ENCODE results near the gene PPP1R1B.

DNA sequence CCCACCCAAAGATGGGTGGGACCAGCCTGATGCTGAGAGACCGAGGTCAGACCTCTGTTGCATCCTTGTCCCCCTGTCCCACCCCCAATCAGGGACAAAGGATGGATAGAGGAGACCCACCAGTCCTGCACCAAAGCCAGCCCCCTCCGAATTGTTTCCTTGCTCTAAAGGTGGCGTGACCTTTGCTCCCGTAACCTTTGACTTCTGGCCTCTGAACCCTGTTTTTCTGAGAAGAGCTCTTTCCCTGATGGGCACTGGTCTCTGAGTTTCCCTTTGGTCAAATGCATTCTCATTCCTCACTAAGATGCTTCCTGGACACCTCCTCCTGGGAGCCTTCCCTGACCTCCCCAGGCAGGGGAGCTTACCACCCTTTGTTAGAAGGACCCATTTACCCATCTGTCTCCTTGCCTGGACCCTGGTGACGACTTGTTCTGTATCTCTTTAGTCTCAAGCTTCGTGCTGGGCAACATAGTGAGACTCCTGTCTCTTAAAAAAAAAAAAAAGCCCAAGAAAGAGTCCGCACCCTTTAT lies 13.8 kb upstream of the PPP1R1B start:
- TF ChIP-seq, protein P1, sequence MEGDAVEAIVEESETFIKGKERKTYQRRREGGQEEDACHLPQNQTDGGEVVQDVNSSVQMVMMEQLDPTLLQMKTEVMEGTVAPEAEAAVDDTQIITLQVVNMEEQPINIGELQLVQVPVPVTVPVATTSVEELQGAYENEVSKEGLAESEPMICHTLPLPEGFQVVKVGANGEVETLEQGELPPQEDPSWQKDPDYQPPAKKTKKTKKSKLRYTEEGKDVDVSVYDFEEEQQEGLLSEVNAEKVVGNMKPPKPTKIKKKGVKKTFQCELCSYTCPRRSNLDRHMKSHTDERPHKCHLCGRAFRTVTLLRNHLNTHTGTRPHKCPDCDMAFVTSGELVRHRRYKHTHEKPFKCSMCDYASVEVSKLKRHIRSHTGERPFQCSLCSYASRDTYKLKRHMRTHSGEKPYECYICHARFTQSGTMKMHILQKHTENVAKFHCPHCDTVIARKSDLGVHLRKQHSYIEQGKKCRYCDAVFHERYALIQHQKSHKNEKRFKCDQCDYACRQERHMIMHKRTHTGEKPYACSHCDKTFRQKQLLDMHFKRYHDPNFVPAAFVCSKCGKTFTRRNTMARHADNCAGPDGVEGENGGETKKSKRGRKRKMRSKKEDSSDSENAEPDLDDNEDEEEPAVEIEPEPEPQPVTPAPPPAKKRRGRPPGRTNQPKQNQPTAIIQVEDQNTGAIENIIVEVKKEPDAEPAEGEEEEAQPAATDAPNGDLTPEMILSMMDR (IDR thresholded peaks at IDR 0.05 in 2 of 3, conservative IDR thresholded peaks at IDR 0.05 in 1 of 3; ENCODE audit: insufficient read depth in 2 of 3, low read depth in 1 of 3, low read length in 3 of 3): no peak
- no peak for TF ChIP-seq RAD21 (CRISPR knock-in tag; conservative IDR thresholded peaks at IDR 0.05 in 1 of 2, IDR thresholded peaks at IDR 0.05 in 1 of 2)
- TF ChIP-seq DACH1 (IDR thresholded peaks at IDR 0.05; ENCODE audit: partially characterized antibody): no peak
- TF ChIP-seq FOXA1 (IDR thresholded peaks at IDR 0.05; ENCODE audit: borderline replicate concordance): no peak
- TF ChIP-seq, protein P2, sequence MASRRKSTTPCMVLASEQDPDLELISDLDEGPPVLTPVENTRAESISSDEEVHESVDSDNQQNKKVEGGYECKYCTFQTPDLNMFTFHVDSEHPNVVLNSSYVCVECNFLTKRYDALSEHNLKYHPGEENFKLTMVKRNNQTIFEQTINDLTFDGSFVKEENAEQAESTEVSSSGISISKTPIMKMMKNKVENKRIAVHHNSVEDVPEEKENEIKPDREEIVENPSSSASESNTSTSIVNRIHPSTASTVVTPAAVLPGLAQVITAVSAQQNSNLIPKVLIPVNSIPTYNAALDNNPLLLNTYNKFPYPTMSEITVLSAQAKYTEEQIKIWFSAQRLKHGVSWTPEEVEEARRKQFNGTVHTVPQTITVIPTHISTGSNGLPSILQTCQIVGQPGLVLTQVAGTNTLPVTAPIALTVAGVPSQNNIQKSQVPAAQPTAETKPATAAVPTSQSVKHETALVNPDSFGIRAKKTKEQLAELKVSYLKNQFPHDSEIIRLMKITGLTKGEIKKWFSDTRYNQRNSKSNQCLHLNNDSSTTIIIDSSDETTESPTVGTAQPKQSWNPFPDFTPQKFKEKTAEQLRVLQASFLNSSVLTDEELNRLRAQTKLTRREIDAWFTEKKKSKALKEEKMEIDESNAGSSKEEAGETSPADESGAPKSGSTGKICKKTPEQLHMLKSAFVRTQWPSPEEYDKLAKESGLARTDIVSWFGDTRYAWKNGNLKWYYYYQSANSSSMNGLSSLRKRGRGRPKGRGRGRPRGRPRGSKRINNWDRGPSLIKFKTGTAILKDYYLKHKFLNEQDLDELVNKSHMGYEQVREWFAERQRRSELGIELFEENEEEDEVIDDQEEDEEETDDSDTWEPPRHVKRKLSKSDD (conservative IDR thresholded peaks at IDR 0.05; ENCODE audit: low read length): no peak
- no peak for TF ChIP-seq POLR3A (IDR thresholded peaks at IDR 0.05; ENCODE audit: borderline replicate concordance, extremely low read depth, insufficient read depth, insufficient read length)
- TF ChIP-seq, protein P3, sequence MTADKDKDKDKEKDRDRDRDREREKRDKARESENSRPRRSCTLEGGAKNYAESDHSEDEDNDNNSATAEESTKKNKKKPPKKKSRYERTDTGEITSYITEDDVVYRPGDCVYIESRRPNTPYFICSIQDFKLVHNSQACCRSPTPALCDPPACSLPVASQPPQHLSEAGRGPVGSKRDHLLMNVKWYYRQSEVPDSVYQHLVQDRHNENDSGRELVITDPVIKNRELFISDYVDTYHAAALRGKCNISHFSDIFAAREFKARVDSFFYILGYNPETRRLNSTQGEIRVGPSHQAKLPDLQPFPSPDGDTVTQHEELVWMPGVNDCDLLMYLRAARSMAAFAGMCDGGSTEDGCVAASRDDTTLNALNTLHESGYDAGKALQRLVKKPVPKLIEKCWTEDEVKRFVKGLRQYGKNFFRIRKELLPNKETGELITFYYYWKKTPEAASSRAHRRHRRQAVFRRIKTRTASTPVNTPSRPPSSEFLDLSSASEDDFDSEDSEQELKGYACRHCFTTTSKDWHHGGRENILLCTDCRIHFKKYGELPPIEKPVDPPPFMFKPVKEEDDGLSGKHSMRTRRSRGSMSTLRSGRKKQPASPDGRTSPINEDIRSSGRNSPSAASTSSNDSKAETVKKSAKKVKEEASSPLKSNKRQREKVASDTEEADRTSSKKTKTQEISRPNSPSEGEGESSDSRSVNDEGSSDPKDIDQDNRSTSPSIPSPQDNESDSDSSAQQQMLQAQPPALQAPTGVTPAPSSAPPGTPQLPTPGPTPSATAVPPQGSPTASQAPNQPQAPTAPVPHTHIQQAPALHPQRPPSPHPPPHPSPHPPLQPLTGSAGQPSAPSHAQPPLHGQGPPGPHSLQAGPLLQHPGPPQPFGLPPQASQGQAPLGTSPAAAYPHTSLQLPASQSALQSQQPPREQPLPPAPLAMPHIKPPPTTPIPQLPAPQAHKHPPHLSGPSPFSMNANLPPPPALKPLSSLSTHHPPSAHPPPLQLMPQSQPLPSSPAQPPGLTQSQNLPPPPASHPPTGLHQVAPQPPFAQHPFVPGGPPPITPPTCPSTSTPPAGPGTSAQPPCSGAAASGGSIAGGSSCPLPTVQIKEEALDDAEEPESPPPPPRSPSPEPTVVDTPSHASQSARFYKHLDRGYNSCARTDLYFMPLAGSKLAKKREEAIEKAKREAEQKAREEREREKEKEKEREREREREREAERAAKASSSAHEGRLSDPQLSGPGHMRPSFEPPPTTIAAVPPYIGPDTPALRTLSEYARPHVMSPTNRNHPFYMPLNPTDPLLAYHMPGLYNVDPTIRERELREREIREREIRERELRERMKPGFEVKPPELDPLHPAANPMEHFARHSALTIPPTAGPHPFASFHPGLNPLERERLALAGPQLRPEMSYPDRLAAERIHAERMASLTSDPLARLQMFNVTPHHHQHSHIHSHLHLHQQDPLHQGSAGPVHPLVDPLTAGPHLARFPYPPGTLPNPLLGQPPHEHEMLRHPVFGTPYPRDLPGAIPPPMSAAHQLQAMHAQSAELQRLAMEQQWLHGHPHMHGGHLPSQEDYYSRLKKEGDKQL (CRISPR knock-in tag; IDR thresholded peaks at IDR 0.05; ENCODE audit: borderline replicate concordance): no peak
- no peak for TF ChIP-seq HDGF (IDR thresholded peaks at IDR 0.05)
- TF ChIP-seq EP300 (IDR thresholded peaks at IDR 0.05; ENCODE audit: low read length): no peak
- TF ChIP-seq, protein P4, sequence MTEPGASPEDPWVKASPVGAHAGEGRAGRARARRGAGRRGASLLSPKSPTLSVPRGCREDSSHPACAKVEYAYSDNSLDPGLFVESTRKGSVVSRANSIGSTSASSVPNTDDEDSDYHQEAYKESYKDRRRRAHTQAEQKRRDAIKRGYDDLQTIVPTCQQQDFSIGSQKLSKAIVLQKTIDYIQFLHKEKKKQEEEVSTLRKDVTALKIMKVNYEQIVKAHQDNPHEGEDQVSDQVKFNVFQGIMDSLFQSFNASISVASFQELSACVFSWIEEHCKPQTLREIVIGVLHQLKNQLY (CRISPR knock-in tag; conservative IDR thresholded peaks at IDR 0.05): no peak
- no peak for TF ChIP-seq SIX5 (IDR thresholded peaks at IDR 0.05; ENCODE audit: borderline replicate concordance in 1 of 2, insufficient read depth in 1 of 2, low read depth in 1 of 2, low read length in 2 of 2)
- no peak for TF ChIP-seq MYC (IDR thresholded peaks at IDR 0.05; ENCODE audit: low read depth, low read length)
- no peak for TF ChIP-seq MYC (CRISPR knock-in tag; IDR thresholded peaks at IDR 0.05; ENCODE audit: borderline replicate concordance, low read depth)
- TF ChIP-seq EZH2 (IDR thresholded peaks at IDR 0.05; ENCODE audit: borderline replicate concordance, low read depth, low read length): no peak
